DND-41 (cell line): ENCODE measurements around the gene CCL3.

Experiments used
- CTCF ChIP-seq: IDR thresholded peaks from 2 replicates; pipeline ENCODE4 v1.5.1; 2012; ENCODE audit warnings: borderline replicate concordance, low read length, moderate library complexity, mild to moderate bottlenecking; ENCODE audit not compliant: poor library complexity, severe bottlenecking; ENCODE audit errors: extremely low read depth
- EZH2 ChIP-seq: IDR thresholded peaks from 3 replicates; pipeline ENCODE4 v1.6.1; 2012; ENCODE audit warnings: borderline replicate concordance, low read depth, mild to moderate bottlenecking, moderate library complexity, low read length, inconsistent platforms; ENCODE audit not compliant: severe bottlenecking

- TF ChIP-seq CTCF (no peak), EZH2 (no peak)
Measured at GRCh38 chr17:36136036-36136435, 46.1 kb upstream of the CCL3 start.
